ENCODE results near the gene APP. TPM values are rescaled to one million over a fixed set of nuclear protein-coding genes. Genes with fewer than 3 reads are reported as not detected.

The APP gene
- total RNA-seq, 1 donor, result 373 TPM

- H2AFZ ChIP-seq (ENCODE audit: low read length), result no peak overlapping the region
- H3K4me3 ChIP-seq (ENCODE audit: insufficient read depth, low read length), result no peak overlapping the region
- no peaks in the 10 kb centered on the region for H3K4me1 ChIP-seq (ENCODE audit: insufficient read depth, low read length)
- no peaks in the 10 kb centered on the region for H3K36me3 ChIP-seq (ENCODE audit: insufficient read depth, low read length)
- H4K20me1 ChIP-seq (ENCODE audit: insufficient read depth, low read length), result peaks cover 12% of the 10 kb centered on the region
- no peaks in the 10 kb centered on the region for H3K9me3 ChIP-seq (ENCODE audit: low read depth, low read length)
- peaks cover 76% of the 10 kb centered on the region for H3K79me2 ChIP-seq (ENCODE audit: insufficient read depth, low read length)
- TF ChIP-seq CTCF (IDR thresholded peaks at IDR 0.05; ENCODE audit: extremely low read depth, low read depth, low read length), result no peak
- no peak for DNase-seq (ENCODE audit: insufficient read length, low spot score, missing footprints)
- no peaks in the 10 kb centered on the region for H3K27me3 ChIP-seq (ENCODE audit: insufficient read depth, low read length)
- H3K27ac ChIP-seq (ENCODE audit: low read depth, low read length), result no peak overlapping the region
- no peak overlapping the region for H3K4me2 ChIP-seq (ENCODE audit: insufficient read depth, low read length)
Measured at GRCh38 chr21:26097475-26097874, 73.1 kb downstream of the APP start.

GRCh38 chr21:26096494-26097371, 73.8 kb downstream of the APP start:
- Histone ChIP-seq H3K4me3 (ENCODE audit: insufficient read depth, low read length) (no peak overlapping the region), H3K79me2 (ENCODE audit: insufficient read depth, low read length) (peaks cover 82% of the 10 kb centered on the region), H3K27ac (ENCODE audit: low read depth, low read length) (no peak overlapping the region), H3K36me3 (ENCODE audit: insufficient read depth, low read length) (no peaks in the 10 kb centered on the region), H3K27me3 (ENCODE audit: insufficient read depth, low read length) (no peaks in the 10 kb centered on the region), H3K4me1 (ENCODE audit: insufficient read depth, low read length) (no peaks in the 10 kb centered on the region), H3K9me3 (ENCODE audit: low read depth, low read length) (no peaks in the 10 kb centered on the region), H3K4me2 (ENCODE audit: insufficient read depth, low read length) (no peak overlapping the region), H2AFZ (ENCODE audit: low read length) (no peak overlapping the region), H4K20me1 (ENCODE audit: insufficient read depth, low read length) (peaks cover 13% of the 10 kb centered on the region)
- no peak for DNase-seq (ENCODE audit: insufficient read length, low spot score, missing footprints)
- TF ChIP-seq CTCF (IDR thresholded peaks at IDR 0.05; ENCODE audit: extremely low read depth, low read depth, low read length), result no peak

GRCh38 chr21:26095131-26095530, 75.4 kb downstream of the APP start:
- H3K27me3 ChIP-seq (ENCODE audit: insufficient read depth, low read length), result no peaks in the 10 kb centered on the region
- no peak for TF ChIP-seq CTCF (IDR thresholded peaks at IDR 0.05; ENCODE audit: extremely low read depth, low read depth, low read length)
- H3K79me2 ChIP-seq (ENCODE audit: insufficient read depth, low read length), result peaks cover 83% of the 10 kb centered on the region
- H3K9me3 ChIP-seq (ENCODE audit: low read depth, low read length), result no peaks in the 10 kb centered on the region
- no peak overlapping the region for H3K27ac ChIP-seq (ENCODE audit: low read depth, low read length)
- H4K20me1 ChIP-seq (ENCODE audit: insufficient read depth, low read length), result peaks cover 15% of the 10 kb centered on the region
- H3K36me3 ChIP-seq (ENCODE audit: insufficient read depth, low read length), result no peaks in the 10 kb centered on the region
- H3K4me2 ChIP-seq (ENCODE audit: insufficient read depth, low read length), result no peak overlapping the region
- H3K4me1 ChIP-seq (ENCODE audit: insufficient read depth, low read length), result no peaks in the 10 kb centered on the region
- H2AFZ ChIP-seq (ENCODE audit: low read length), result no peak overlapping the region
- H3K4me3 ChIP-seq (ENCODE audit: insufficient read depth, low read length), result no peak overlapping the region
- DNase-seq (ENCODE audit: insufficient read length, low spot score, missing footprints), result no peak

- Histone ChIP-seq H3K4me2 (ENCODE audit: insufficient read depth, low read length) (no peak overlapping the region), H3K4me3 (ENCODE audit: insufficient read depth, low read length) (no peak overlapping the region), H3K4me1 (ENCODE audit: insufficient read depth, low read length) (no peaks in the 10 kb centered on the region), H3K36me3 (ENCODE audit: insufficient read depth, low read length) (peaks cover 5% of the 10 kb centered on the region), H3K27ac (ENCODE audit: low read depth, low read length) (no peak overlapping the region), H3K9me3 (ENCODE audit: low read depth, low read length) (no peaks in the 10 kb centered on the region), H3K79me2 (ENCODE audit: insufficient read depth, low read length) (peaks cover 82% of the 10 kb centered on the region), H3K27me3 (ENCODE audit: insufficient read depth, low read length) (no peaks in the 10 kb centered on the region), H4K20me1 (ENCODE audit: insufficient read depth, low read length) (peaks cover 12% of the 10 kb centered on the region), H2AFZ (ENCODE audit: low read length) (no peak overlapping the region)
- TF ChIP-seq CTCF (IDR thresholded peaks at IDR 0.05; ENCODE audit: extremely low read depth, low read depth, low read length), result no peak
- no peak for DNase-seq (ENCODE audit: insufficient read length, low spot score, missing footprints)
Measured at GRCh38 chr21:26093122-26093521, 77.4 kb downstream of the APP start.

All from osteoblast (primary cell).